ENCODE measurements around the gene NRM. TPM values are rescaled to one million over a fixed set of nuclear protein-coding genes. Genes with fewer than 3 reads are reported as not detected.
A peak's percentile ranks its signal among the peaks of the same experiment; 100 is the strongest.

NRM gene
- total and polyA plus RNA-seq, 2 of the 13 experiments (the other 11 are each of a cell fraction or from before 2014, with no cell fraction given) = 12.5 to 16.0 TPM

DNA sequence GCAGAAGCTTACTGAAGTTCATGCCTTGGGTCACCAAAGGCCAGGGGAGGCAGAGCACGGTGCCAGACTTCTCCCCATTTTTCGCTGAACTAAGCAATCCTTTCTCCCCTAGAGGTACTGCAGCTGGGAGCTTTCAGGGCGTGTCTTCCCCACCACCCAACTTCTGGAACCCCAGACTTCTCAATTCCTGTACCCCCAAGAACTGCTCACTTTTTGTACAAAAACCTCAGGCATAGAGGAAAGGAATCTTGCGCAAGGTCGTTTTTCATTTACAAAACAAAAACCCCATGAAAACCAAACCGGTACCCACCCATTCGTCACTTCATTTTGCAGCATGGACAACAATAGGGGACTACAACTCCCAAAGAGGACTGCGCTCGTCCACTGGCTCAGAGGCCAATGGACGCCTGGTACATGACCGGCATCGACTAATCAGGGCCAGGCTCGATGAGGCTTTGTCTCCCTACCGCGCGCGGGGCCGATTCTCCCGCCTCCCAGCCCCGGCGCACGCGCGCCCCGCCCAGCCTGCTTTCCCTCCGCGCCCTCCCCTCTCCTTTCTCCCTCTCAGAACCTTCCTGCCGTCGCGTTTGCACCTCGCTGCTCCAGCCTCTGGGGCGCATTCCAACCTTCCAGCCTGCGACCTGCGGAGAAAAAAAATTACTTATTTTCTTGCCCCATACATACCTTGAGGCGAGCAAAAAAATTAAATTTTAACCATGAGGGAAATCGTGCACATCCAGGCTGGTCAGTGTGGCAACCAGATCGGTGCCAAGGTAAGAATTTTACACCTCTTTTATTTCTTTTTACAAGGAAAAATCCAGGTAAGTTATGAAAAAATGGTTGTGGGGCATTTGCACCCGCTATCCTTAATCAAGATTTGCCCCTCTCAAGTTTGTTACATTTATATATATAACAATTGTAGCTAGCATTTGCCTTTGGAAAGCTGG is 29.3 kb upstream of the NRM start, which contains the start of gene TUBB (continued):
- TF ChIP-seq, protein P1, sequence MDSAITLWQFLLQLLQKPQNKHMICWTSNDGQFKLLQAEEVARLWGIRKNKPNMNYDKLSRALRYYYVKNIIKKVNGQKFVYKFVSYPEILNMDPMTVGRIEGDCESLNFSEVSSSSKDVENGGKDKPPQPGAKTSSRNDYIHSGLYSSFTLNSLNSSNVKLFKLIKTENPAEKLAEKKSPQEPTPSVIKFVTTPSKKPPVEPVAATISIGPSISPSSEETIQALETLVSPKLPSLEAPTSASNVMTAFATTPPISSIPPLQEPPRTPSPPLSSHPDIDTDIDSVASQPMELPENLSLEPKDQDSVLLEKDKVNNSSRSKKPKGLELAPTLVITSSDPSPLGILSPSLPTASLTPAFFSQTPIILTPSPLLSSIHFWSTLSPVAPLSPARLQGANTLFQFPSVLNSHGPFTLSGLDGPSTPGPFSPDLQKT (CRISPR knock-in tag; IDR thresholded peaks at IDR 0.05; ENCODE audit: borderline replicate concordance) = no peak
- TF ChIP-seq, protein P2, sequence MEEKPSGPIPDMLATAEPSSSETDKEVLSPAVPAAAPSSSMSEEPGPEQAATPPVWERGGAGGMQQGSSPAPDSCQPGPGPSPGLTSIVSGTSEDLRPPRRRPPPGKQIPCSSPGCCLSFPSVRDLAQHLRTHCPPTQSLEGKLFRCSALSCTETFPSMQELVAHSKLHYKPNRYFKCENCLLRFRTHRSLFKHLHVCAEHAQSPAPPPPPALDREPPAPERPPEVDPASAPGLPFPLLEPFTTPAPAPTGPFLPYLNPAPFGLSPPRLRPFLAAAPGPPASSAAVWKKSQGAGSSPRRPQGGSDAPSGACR (CRISPR knock-in tag; IDR thresholded peaks at IDR 0.05) = no peak
- TF ChIP-seq ZBTB21 (CRISPR knock-in tag; IDR thresholded peaks at IDR 0.05) = 0 out of 2 replicates have a peak, but pooled peaks have one; percentile 0
- TF ChIP-seq MBNL3 (CRISPR knock-in tag; conservative IDR thresholded peaks at IDR 0.05) = no peak
- TF ChIP-seq TCF12 (IDR thresholded peaks at IDR 0.05) = no peak
- no peak for TF ChIP-seq TCF12 (CRISPR knock-in tag; IDR thresholded peaks at IDR 0.05)
- TF ChIP-seq ZNF850 (CRISPR knock-in tag; conservative IDR thresholded peaks at IDR 0.05) = no peak
- TF ChIP-seq, protein P3, sequence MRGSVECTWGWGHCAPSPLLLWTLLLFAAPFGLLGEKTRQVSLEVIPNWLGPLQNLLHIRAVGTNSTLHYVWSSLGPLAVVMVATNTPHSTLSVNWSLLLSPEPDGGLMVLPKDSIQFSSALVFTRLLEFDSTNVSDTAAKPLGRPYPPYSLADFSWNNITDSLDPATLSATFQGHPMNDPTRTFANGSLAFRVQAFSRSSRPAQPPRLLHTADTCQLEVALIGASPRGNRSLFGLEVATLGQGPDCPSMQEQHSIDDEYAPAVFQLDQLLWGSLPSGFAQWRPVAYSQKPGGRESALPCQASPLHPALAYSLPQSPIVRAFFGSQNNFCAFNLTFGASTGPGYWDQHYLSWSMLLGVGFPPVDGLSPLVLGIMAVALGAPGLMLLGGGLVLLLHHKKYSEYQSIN (CRISPR knock-in tag; IDR thresholded peaks at IDR 0.05; ENCODE audit: borderline replicate concordance) = no peak
- peak; percentile 93 for TF ChIP-seq MAZ (IDR thresholded peaks at IDR 0.05; ENCODE audit: borderline replicate concordance, low read depth, low read length)
- TF ChIP-seq MAZ (CRISPR knock-in tag; IDR thresholded peaks at IDR 0.05; ENCODE audit: low read depth) = no peak; the same call in none of the 2 replicates
- peak; percentile 54; the same call in 1 of the 2 replicates for TF ChIP-seq KDM2A (CRISPR knock-in tag; IDR thresholded peaks at IDR 0.05; ENCODE audit: borderline replicate concordance, low read depth)
- TF ChIP-seq, protein P4, sequence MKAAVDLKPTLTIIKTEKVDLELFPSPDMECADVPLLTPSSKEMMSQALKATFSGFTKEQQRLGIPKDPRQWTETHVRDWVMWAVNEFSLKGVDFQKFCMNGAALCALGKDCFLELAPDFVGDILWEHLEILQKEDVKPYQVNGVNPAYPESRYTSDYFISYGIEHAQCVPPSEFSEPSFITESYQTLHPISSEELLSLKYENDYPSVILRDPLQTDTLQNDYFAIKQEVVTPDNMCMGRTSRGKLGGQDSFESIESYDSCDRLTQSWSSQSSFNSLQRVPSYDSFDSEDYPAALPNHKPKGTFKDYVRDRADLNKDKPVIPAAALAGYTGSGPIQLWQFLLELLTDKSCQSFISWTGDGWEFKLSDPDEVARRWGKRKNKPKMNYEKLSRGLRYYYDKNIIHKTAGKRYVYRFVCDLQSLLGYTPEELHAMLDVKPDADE (CRISPR knock-in tag; IDR thresholded peaks at IDR 0.05) = no peak
- TF ChIP-seq RFX3 (CRISPR knock-in tag; IDR thresholded peaks at IDR 0.05) = no peak
- TF ChIP-seq ZNF124 (CRISPR knock-in tag; IDR thresholded peaks at IDR 0.05) = no peak
- TF ChIP-seq KDM1A (CRISPR knock-in tag; IDR thresholded peaks at IDR 0.05) = no peak
- TF ChIP-seq, protein P5, sequence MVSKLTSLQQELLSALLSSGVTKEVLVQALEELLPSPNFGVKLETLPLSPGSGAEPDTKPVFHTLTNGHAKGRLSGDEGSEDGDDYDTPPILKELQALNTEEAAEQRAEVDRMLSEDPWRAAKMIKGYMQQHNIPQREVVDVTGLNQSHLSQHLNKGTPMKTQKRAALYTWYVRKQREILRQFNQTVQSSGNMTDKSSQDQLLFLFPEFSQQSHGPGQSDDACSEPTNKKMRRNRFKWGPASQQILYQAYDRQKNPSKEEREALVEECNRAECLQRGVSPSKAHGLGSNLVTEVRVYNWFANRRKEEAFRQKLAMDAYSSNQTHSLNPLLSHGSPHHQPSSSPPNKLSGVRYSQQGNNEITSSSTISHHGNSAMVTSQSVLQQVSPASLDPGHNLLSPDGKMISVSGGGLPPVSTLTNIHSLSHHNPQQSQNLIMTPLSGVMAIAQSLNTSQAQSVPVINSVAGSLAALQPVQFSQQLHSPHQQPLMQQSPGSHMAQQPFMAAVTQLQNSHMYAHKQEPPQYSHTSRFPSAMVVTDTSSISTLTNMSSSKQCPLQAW (CRISPR knock-in tag; IDR thresholded peaks at IDR 0.05) = no peak; the same call in none of the 2 replicates
- TF ChIP-seq, protein P6, sequence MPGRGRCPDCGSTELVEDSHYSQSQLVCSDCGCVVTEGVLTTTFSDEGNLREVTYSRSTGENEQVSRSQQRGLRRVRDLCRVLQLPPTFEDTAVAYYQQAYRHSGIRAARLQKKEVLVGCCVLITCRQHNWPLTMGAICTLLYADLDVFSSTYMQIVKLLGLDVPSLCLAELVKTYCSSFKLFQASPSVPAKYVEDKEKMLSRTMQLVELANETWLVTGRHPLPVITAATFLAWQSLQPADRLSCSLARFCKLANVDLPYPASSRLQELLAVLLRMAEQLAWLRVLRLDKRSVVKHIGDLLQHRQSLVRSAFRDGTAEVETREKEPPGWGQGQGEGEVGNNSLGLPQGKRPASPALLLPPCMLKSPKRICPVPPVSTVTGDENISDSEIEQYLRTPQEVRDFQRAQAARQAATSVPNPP (CRISPR knock-in tag; IDR thresholded peaks at IDR 0.05) = peak; percentile 41; the same call in 1 of the 2 replicates
- TF ChIP-seq POLR2A (IDR thresholded peaks at IDR 0.05; ENCODE audit: insufficient read depth in 1 of 2, low read depth in 2 of 2, low read length in 2 of 2) = peak; percentile 89 to 93
- TF ChIP-seq HOXA5 (CRISPR knock-in tag; IDR thresholded peaks at IDR 0.05) = no peak; the same call in 1 of the 2 replicates
- no peak for TF ChIP-seq KAT2B (IDR thresholded peaks at IDR 0.05; ENCODE audit: borderline replicate concordance, low read depth, low read length)
- TF ChIP-seq NONO (IDR thresholded peaks at IDR 0.05) = no peak
- TF ChIP-seq NONO (CRISPR knock-in tag; conservative IDR thresholded peaks at IDR 0.05) = peak; percentile 74; the same call in 1 of the 2 replicates
- TF ChIP-seq SP4 (CRISPR knock-in tag; IDR thresholded peaks at IDR 0.05) = peak; percentile 72

Measured in HepG2 (cell line).